CD1c-positive myeloid dendritic cell (primary cell): ENCODE results near the gene RECK.
"Not testable (repeated sequence)": the region's sequence is repeated elsewhere in the genome, so short reads cannot be mapped to it uniquely, and the experiment has no call there.

Experiments
- DNase-seq: peaks from one replicate; pipeline ENCODE4 v3.0.0-alpha.2; 2016; ENCODE audit errors: extremely low spot score

Gene RECK

GRCh38 chr9:36116593-36116992, 79.9 kb downstream of the RECK start:
- DNase-seq: no peak

- no peak for DNase-seq
These were observed 81.5 kb downstream of the RECK start for GRCh38 chr9:36118201-36118600.

DNA sequence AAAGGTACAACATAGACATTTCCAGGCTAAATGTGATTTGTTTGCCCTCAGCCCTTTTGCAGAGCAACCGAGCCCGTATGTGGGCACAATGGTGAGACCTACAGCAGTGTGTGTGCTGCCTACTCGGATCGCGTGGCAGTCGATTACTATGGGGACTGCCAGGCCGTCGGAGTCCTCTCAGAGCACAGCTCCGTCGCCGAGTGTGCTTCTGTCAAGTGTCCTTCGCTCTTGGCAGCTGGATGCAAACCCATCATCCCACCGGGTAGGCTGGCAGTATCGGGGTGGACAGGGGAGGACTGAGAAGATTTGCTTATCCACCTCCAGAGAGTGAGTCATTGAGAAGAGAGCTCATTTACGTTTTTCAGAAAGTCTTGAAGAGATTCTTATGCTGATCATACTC, 82.0 kb downstream of the RECK start:
- no peak for DNase-seq

- DNase-seq: no peak
These were observed 82.8 kb downstream of the RECK start for GRCh38 chr9:36119476-36119875.

GRCh38 chr9:36120705-36121104, 84.0 kb downstream of the RECK start:
- DNase-seq: no peak

DNA sequence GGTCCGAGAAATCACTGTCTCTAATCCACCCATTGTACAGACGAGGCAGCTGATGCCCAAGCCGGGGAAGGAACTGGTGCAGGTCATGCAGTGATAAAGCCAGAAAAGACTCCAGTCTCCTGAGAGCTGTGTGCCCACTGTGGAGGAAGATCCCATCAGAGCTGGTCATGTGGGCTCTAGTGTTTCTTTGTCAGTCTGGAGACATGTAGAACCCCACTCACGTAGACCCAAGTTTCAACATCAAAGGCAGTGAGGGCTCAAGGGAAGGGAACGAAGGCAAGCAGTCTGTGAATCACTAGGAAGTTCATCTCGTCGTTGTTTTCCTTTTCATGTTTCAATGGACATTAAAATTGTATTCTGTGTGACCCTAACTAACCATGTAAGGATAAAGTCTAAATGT, 85.3 kb downstream of the RECK start:
- DNase-seq: no peak

DNA sequence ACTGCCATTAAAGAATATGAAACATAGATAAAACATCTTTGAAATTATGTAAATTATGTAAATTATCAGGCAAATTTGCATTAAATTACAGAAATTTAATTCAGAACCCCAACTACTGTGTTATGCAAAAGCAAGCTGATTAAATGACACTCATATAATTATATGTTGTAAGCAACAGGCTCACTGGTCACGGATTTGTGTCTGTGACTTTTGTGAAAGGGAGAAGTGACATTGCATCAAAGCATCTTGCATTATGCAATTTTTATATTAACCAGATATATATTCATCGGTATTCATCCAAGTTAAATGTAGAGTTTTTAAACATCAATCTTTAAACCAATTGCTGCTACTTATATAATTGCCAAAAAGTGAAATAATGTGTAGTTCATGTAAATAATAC, 86.8 kb downstream of the RECK start:
- DNase-seq: peak; percentile 71

DNA sequence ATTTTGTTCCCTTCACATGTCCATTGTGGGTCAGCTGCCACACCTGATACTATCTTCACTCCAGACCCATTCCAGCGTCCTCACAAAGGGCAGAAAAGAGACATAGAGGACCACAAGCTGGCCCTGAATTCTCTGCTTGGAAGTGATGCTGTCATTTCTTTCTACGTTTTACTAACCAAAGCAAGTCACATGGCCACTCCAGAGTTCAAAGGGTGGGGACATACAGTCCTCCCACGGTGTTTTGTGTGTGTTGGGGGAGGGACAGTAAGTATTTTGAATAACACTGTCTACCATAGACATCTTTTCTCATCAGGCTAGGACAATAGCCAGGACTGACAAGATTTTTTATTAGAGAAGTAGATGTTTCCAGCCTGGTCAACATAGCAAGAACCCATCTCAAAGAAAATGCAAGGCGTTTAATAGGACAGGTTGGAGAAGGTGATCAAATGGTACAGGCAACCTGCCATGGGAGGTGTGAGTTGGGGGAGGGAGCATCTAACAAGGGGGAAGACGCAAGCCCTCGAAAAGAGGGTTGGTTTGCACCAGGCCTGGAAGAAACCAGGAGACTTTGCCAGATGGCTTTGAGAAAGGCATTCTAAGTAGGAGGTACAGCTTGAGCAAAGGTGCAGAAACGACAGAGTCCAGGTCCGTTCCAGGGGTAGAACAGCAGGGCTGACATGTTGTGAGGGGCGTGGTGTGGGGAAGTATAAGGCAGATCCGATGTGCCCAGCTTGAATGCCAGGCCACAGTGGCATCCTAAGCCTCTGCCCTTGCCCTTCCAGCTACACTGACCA, 88.5 kb downstream of the RECK start:
- DNase-seq: no peak

GRCh38 chr9:36126016-36126730, 89.5 kb downstream of the RECK start:
- DNase-seq: no peak

DNA sequence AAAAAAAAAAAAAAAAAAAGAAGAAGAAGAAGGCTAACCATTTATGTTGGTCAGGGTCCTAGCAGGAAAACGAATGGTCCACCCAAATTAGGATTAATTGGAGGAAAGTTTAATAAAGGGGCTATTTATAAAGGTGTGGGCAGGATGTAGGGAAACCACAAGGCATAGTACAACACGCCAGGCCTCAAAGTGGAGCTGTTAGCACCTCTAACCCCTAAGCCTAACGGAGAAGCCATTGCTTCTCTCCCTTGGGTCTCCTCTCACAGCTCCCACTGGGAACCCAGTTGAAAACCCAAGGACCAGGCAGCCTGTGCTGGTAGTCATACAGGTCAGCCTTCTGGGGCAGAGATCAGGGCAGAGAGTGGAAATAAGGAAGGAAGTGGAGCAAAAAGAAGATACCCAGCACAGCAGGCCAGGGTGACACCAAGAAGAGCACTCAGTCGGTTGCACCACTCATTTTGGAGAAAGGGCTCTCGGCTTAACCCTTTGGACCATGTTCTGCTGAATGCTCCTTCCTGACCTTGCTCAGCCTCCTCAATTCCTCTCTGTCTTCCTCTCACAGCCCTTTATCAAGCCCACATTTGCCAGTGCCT, 91.0 kb downstream of the RECK start:
- DNase-seq: peak; percentile 74

DNA sequence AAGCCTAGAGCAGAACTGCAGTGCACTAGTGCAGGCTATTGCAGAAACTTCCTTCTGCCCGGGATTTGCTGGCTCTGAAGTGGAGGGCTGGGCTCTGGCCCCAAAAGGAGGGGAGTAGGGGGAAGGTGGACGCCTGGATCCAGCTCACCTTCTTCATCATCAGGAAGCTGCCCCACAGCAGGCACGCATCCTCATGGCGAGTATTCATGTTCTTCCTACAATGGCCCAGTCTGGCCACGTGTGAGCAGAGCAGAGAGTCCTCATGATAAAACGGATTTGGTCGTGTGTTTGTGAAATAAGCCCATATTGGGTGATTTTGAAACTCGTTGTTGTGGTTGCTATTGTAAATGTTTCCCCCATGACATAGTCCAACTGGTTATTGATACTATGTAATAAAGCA, 91.6 kb downstream of the RECK start:
- peak; percentile 79 for DNase-seq

GRCh38 chr9:36129139-36129538, 92.4 kb downstream of the RECK start:
- DNase-seq: peak; percentile 45

- DNase-seq: not testable (repeated sequence)
These were observed 95.0 kb downstream of the RECK start for GRCh38 chr9:36131666-36132065.

DNA sequence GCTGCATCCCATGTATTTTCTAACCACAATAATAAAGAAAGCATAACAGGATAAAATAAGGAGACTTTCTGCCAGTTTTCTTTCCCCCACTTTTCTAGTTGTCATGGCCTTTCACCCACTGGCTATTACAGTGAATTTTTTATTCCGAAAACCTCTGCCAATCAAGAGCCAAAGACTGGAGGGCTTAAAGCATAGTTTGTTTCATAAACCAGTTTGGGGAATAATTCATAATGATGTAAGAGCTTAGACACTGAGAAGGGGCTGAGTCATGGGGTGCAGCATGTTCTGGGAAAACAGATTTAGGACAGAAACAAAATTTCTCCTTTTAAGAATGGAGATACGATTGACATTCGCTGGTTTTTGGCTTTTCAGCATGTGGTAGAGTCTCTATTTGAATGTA, 95.4 kb downstream of the RECK start:
- no peak for DNase-seq

- DNase-seq: no peak
These were observed 98.2 kb downstream of the RECK start for GRCh38 chr9:36134761-36135505.

GRCh38 chr9:36135741-36136271, 99.1 kb downstream of the RECK start:
- DNase-seq: no peak

- DNase-seq: peak; percentile 92
These were observed 99.7 kb downstream of the RECK start, which contains the start of gene GLIPR2 for GRCh38 chr9:36136272-36136893. Gene GLIPR2, plus strand, starts transcription at chr9:36136733. Its CDS starts 46 bp downstream, at chr9:36136779.

DNA sequence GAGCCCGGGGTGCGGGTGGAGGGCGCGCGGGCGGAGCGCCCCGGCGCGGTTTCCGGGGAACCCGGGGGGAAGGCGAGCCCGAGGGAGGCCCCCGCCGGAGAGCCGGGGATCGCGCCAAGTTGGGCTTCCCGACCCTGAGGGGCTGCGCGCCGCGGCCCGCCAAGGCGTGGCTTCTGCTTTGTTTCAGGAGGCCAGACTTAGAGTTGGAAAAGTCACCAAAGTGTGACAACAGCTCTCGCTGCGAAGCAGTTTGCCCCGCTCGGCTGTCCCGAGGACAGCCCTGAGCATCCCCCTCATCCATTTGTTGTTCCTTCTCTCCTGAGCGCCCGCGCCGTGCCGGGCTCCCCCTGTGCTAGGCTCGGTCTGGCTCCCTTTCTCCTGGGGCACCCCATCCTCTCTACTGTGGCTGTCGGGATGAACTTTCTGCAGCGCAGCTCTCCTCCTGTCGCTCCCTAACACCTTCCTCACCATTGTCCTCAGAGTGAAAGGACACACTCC, 100.2 kb downstream of the RECK start:
- DNase-seq: no peak

- DNase-seq: no peak
These were observed 100.8 kb downstream of the RECK start for GRCh38 chr9:36137392-36138004.

DNA sequence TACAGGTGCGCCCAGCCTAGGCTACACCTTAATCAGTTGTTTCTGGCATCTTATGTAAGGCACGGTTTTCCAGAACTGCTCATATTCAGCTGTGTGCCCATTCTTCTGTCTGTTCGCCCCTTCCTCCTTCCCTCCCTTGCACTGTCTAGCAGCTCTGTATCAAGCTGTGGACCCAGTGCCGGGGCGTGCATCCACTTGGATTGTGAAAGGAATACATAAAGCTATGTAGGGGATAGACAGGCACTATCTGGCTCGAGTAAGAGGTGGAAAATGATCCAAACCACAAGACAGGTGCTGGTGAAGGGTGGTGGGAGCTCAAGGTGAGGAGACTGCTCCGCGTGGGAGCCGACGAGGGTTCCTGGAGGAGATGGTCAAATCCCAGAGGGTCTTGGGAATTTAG, 101.8 kb downstream of the RECK start:
- DNase-seq: no peak

- no peak for DNase-seq
These were observed 102.2 kb downstream of the RECK start for GRCh38 chr9:36138901-36139300.
